ENCODE data around the gene PGLYRP2. TPM values are rescaled to one million over a fixed set of nuclear protein-coding genes. Genes with fewer than 3 reads are reported as not detected.

PGLYRP2 gene
- total RNA-seq, 4 donors from 2014 or later: 0.23 to 0.80 (median 0.37) TPM; not detected in 1

DNA sequence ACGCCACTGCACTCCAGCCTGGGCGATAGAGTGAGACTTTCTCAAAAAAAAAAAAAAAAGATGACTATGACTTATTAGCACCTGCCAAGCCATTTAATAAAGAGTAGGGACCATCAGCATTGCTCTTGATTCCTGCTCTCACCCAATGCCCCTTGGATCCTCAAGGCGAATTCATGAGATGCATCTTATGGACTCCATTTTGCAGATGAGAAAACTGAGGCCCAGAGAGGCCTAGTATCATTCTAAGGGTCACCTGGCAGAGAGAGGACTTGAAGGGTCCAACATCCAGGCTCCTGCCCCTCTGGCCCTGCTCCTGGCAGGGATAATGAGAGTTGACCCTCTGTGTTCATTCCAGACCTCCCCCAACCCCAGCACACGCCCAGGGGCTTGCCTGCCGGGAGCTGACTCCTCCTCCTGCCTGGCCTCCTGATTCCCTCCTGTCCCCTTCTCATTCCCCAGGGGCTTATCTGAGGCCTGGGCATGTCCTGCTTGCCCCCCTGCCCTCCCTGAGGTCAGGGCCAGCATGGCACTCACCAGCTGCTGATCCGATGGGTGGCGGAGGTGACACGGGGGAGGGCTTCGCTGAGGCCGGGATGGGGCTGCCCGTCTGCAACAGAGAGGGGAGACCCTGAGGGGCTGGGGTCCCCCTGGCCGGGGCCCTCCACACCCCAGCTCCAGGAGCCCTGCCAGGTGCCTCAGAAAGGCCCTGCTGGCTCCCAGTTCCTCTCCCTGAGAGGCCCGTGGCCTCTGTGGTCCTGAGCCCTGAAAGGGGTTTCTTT is 37.0 kb downstream of the PGLYRP2 start:
- no peak for TF ChIP-seq POLR2A (IDR thresholded peaks at IDR 0.05)
- TF ChIP-seq, protein P1, sequence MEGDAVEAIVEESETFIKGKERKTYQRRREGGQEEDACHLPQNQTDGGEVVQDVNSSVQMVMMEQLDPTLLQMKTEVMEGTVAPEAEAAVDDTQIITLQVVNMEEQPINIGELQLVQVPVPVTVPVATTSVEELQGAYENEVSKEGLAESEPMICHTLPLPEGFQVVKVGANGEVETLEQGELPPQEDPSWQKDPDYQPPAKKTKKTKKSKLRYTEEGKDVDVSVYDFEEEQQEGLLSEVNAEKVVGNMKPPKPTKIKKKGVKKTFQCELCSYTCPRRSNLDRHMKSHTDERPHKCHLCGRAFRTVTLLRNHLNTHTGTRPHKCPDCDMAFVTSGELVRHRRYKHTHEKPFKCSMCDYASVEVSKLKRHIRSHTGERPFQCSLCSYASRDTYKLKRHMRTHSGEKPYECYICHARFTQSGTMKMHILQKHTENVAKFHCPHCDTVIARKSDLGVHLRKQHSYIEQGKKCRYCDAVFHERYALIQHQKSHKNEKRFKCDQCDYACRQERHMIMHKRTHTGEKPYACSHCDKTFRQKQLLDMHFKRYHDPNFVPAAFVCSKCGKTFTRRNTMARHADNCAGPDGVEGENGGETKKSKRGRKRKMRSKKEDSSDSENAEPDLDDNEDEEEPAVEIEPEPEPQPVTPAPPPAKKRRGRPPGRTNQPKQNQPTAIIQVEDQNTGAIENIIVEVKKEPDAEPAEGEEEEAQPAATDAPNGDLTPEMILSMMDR (IDR thresholded peaks at IDR 0.05): no peak
- intact Hi-C loops (cut with DNase I; ENCODE audit: low total_unique reads): no loop called here
- no peak for DNase-seq (ENCODE audit: low spot score in 2 of 2)
- no peak overlapping the region for H3K4me3 ChIP-seq (ENCODE audit: low read depth, poor library complexity, severe bottlenecking)
- 86% methylated on average over 8 to 12 of the region's 13 CpGs for WGBS, 2 donors

DNA sequence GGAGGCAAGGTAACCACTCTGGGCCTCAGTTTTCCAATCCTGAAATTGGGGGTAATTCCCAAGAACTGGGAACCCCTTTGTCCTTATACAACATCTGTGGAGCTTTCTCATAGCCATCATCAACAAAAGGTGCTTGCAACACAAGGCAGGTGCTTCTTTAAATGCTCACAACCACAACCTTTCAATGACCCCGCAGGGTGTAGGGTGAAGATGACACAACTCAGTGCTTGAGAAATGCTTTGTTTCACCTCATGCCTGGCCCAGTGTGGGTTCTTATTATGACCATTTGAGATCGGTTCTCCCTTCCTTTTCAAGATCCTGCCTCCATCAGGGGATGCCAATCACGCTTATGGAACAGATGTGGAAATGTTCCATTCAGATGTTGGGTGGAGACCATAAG is 38.0 kb downstream of the PGLYRP2 start:
- 85% methylated on average over 3 of the region's 3 CpGs for WGBS, 2 donors
- H3K4me3 ChIP-seq (ENCODE audit: low read depth, poor library complexity, severe bottlenecking): no peak overlapping the region
- TF ChIP-seq, protein P1 (IDR thresholded peaks at IDR 0.05): no peak
- no peak for TF ChIP-seq POLR2A (IDR thresholded peaks at IDR 0.05)
- DNase-seq (ENCODE audit: low spot score in 2 of 2): no peak
- intact Hi-C loops (cut with DNase I; ENCODE audit: low total_unique reads): no loop called here

DNA sequence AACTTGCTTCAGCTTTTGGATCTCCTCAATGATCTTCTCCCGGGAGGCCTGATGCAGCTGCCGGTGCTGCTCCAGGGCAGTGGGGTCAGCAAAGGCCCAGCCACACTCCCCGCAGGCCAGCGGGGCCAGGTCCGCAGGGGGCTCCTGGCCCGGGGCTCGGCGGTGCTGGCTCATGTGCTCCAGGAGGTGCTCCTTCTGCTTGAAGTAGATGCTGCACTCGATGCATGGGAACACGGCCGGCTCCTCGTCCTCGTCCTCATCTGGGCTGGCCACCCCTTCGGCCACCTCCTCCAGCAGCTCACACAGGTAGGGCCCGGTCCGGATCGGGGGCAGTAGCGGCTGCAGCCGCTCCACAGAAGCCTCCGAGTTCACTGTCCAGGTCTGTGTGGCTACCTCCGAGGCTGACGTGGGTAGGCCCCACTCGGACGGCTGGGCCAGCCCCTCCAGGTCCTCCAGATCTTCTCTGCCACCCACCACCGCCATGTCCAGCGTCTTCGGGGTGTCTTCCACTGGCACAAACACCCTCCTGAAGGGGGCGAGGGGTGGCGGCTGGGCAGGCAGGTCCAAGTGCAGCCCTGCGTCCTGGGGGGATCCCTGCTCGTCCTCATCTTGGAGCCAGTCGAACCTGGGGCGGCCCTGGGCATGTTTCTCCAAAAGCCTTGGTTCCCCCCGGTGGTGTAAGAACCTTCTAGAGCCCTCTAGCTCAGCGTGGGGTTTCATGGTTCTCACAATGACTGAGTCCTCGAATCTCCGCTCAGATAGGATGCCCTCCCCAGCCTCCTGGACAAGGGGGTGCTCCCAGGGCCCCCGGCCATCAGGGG is 39.3 kb downstream of the PGLYRP2 start:
- WGBS, 2 donors: 88 to 91% methylated on average over 30 to 38 of the region's 38 CpGs
- H3K4me3 ChIP-seq (ENCODE audit: low read depth, poor library complexity, severe bottlenecking): no peak overlapping the region
- TF ChIP-seq POLR2A (IDR thresholded peaks at IDR 0.05): no peak
- TF ChIP-seq, protein P1 (IDR thresholded peaks at IDR 0.05): no peak
- intact Hi-C loops (cut with DNase I; ENCODE audit: low total_unique reads): no loop called here
- DNase-seq (ENCODE audit: low spot score in 2 of 2): no peak

DNA sequence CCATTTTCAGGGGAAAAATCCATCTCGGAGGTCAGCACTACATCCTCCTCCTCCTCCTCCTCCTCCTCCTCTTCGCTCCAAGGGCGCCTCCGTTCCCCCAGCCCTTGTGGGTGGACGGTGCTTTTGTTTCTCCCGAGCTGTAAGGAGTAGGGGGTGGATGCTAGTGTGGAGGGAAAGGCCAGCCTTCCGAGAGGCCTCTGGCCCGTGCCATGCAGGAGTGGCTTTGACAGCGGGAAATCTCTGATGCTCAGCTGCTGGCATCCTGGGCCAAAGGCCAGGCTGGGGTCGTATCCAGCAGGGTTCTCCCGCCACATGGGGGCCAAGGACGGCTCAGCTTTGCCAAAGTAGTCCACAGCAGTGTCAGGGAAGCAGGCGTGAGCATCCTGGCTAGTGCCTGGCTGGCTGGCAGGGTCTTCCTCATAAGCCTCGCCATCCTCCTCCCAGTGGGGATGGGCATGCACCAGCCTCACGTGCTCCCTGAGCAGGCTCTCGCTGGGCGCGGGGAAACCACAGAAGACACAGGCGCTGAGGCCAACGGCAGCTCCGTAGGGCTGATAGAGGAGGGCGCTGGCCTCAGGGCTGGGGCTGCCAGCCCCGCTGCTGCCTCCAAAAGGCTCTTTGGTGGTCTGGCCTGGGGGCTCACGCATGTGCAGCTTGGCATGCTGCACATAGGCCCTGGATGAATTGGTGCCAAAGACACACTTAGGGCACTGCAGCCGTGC is 40.1 kb downstream of the PGLYRP2 start:
- intact Hi-C loops (cut with DNase I; ENCODE audit: low total_unique reads): no loop called here
- no peak overlapping the region for H3K4me3 ChIP-seq (ENCODE audit: low read depth, poor library complexity, severe bottlenecking)
- no peak for TF ChIP-seq POLR2A (IDR thresholded peaks at IDR 0.05)
- TF ChIP-seq, protein P1 (IDR thresholded peaks at IDR 0.05): no peak
- WGBS, 2 donors: 79 to 80% methylated on average over 21 to 25 of the region's 25 CpGs
- no peak for DNase-seq (ENCODE audit: low spot score in 2 of 2)

DNA sequence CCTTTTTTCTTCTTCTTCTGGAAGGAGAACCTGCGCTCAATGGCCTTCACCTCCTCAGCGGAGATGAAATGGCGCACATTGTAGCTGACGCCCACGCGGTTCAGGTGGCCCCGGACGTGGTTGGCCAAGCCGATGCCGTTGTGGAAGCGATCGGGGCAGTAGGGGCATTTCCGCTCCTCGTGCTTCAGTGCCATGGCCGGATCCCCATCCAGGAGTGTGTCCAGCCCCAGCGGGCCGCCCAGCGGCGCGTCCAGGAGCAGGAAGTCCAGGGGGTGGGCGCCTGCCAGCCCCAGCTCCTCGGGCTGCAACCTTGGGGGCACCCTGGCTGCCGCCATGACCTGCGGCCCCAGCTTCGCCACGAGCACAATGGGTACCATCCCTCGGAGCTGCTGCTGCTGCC is 40.7 kb downstream of the PGLYRP2 start:
- DNase-seq (ENCODE audit: low spot score in 2 of 2): no peak
- 90 to 97% methylated on average over 20 to 26 of the region's 27 CpGs for WGBS, 2 donors
- no peak for TF ChIP-seq POLR2A (IDR thresholded peaks at IDR 0.05)
- TF ChIP-seq, protein P1 (IDR thresholded peaks at IDR 0.05): no peak
- H3K4me3 ChIP-seq (ENCODE audit: low read depth, poor library complexity, severe bottlenecking): no peak overlapping the region
- intact Hi-C loops (cut with DNase I; ENCODE audit: low total_unique reads): no loop called here

Measured in lower leg skin (tissue), 4 donors.